ENCODE results near the gene TMEM117. TPM values are rescaled to one million over a fixed set of nuclear protein-coding genes. Genes with fewer than 3 reads are reported as not detected.

TMEM117 gene
- total and polyA plus RNA-seq, 7 donors: 1.9 to 4.7 (median 3.9) TPM

GRCh38 chr12:43797561-43798217 is 38.2 kb upstream of the TMEM117 start:
- intact Hi-C loops (cut with DNase I): no loop called here
- Histone ChIP-seq H3K9me3 (no peaks in the 10 kb centered on the region), H3K27ac (no peak overlapping the region), H3K36me3 (ENCODE audit: insufficient read depth in 1 of 2, low read depth in 1 of 2) (peaks cover 5 to 95% of the 10 kb centered on the region in 2 donors), H3K27me3 (ENCODE audit: insufficient read depth in 3 of 3, low read length in 2 of 3) (no peaks in the 10 kb centered on the region), H3K4me3 (no peak overlapping the region), H3K4me1 (no peaks in the 10 kb centered on the region)
- DNase-seq (no peak), ATAC-seq (no peak)
- TF ChIP-seq CTCF (IDR thresholded peaks at IDR 0.05): no peak
- 82 to 88% (median 85%) methylated on average over 4 of the region's 4 CpGs for WGBS, 3 donors

- 6 to 7% (median 6%) methylated on average over 20 of the region's 20 CpGs for WGBS, 3 donors
- H3K36me3 ChIP-seq (ENCODE audit: insufficient read depth in 1 of 2, low read depth in 1 of 2): peaks cover 0 to 37% of the 10 kb centered on the region in 2 donors
- no peaks in the 10 kb centered on the region for H3K27me3 ChIP-seq (ENCODE audit: insufficient read depth in 3 of 3, low read length in 2 of 3)
- H3K4me3 ChIP-seq: peak overlapping the region; percentile 96
- H3K9me3 ChIP-seq: no peaks in the 10 kb centered on the region
- peaks cover 17% of the 10 kb centered on the region for H3K4me1 ChIP-seq
- no peak for TF ChIP-seq CTCF (IDR thresholded peaks at IDR 0.05)
- DNase-seq (no peak), ATAC-seq (no peak)
- peak overlapping the region; percentile 97 for H3K27ac ChIP-seq
- intact Hi-C loops (cut with DNase I): no loop called here
Measured at GRCh38 chr12:43805149-43805859, 30.6 kb upstream of the TMEM117 start.

GRCh38 chr12:43805860-43806736 is 29.8 kb upstream of the TMEM117 start, which contains the start of gene TWF1:
Gene TWF1 (minus strand): TSS chr12:43806317. CDS start chr12:43806245, 72 bp downstream.
- peak; percentile 91 to 93 for DNase-seq
- ATAC-seq: peak; percentile 99 to 100 (median 100)
- TF ChIP-seq CTCF (IDR thresholded peaks at IDR 0.05): no peak
- Histone ChIP-seq H3K9me3 (no peaks in the 10 kb centered on the region), H3K4me3 (peak within 1 kb of the TSS; percentile 96), H3K27ac (peak within 1 kb of the TSS; percentile 97), H3K27me3 (ENCODE audit: insufficient read depth in 3 of 3, low read length in 2 of 3) (no peaks in the 10 kb centered on the region), H3K36me3 (ENCODE audit: insufficient read depth in 1 of 2, low read depth in 1 of 2) (peaks cover 0 to 29% of the 10 kb centered on the region in 2 donors), H3K4me1 (peaks cover 17% of the 10 kb centered on the region)
- intact Hi-C loops (cut with DNase I): loop anchor here in 1 of 2 donors (2.0 kb wide), 1 partner anchor 31 kb away; the partner anchor contains the start of gene TMEM117
- WGBS, 3 donors: 0 to 1% (median 1%) methylated on average over 58 to 89 of the region's 89 CpGs

- ATAC-seq (no peak), DNase-seq (no peak)
- TF ChIP-seq CTCF (IDR thresholded peaks at IDR 0.05): no peak
- Histone ChIP-seq H3K9me3 (no peaks in the 10 kb centered on the region), H3K36me3 (ENCODE audit: insufficient read depth in 1 of 2, low read depth in 1 of 2) (peaks cover 0 to 23% of the 10 kb centered on the region in 2 donors), H3K4me3 (peak overlapping the region; percentile 96), H3K4me1 (peaks cover 17% of the 10 kb centered on the region), H3K27ac (peak overlapping the region; percentile 97), H3K27me3 (ENCODE audit: insufficient read depth in 3 of 3, low read length in 2 of 3) (no peaks in the 10 kb centered on the region)
- 1 to 11% (median 3%) methylated on average over 3 of the region's 3 CpGs for WGBS, 3 donors
- intact Hi-C loops (cut with DNase I): loop anchor here in 1 of 2 donors (2.0 kb wide), 1 partner anchor 30 kb away; the partner anchor contains the start of gene TMEM117
Measured at GRCh38 chr12:43806737-43807072, 29.2 kb upstream of the TMEM117 start.

Measured in psoas muscle (tissue), 8 donors.